HepG2 (cell line): ENCODE measurements around the gene NUTF2. TPM values are rescaled to one million over a fixed set of nuclear protein-coding genes. Genes with fewer than 3 reads are reported as not detected.

Experiments
- ATAC-seq: fragments of 200-7000 bp; cut with Tn5 transposase; 3 replicates; pipeline ENCODE4 v1.9.1; 2020; ENCODE audit warnings: mild to moderate bottlenecking, moderate library complexity
- BruUV-seq: library from RNA; stranded (reverse); fragments of 400-500 nt; replicated peaks from 2 replicates; lab custom pipeline; 2021; lab: Mats Ljungman, UMichigan
- CTCF ChIA-PET: fragments of 300-600 bp; formaldehyde crosslinking; extraction: SDS; loops from one replicate; lab custom pipeline; 2021; ENCODE audit warnings: low total read pairs, inconsistent platforms, low intra/inter-chr PET ratio; lab: Yijun Ruan, JAX
- POLR2A ChIA-PET: fragments of 350-600 bp; sonication (Branson Sonifier 250); formaldehyde crosslinking; loops from one replicate; lab custom pipeline; 2020; ENCODE audit warnings: antibody characterized with exemption, inconsistent platforms; lab: Yijun Ruan, JAX
- DNase-seq: peaks from one replicate; pipeline ENCODE4 v3.0.0-alpha.2; 2015; ENCODE audit warnings: low spot score
- FAIRE-seq: peaks from 3 replicates; lab custom pipeline; 2011; peaks lifted over from hg19 to GRCh38; lab: Jason Lieb, UNC
- H2AFZ ChIP-seq: one replicate; pipeline ENCODE4 v1.6.1; 2011; ENCODE audit warnings: low read length, inconsistent platforms
- H3K27ac ChIP-seq: fragments of 300-600 bp; 3 replicates; pipeline ENCODE4 v1.8.0; 2011; ENCODE audit warnings: mixed run types, mild to moderate bottlenecking, mixed read lengths, low read length, inconsistent platforms; ENCODE audit not compliant: insufficient read depth; ENCODE audit errors: extremely low read length
- H3K27me3 ChIP-seq, 2 experiments: fragments of 200-600 bp in 1 of 2; 2 replicates in 1 of 2; 3 replicates in 1 of 2; pipeline versions ENCODE4 v1.6.0 to v1.8.0; 2011; ENCODE audit warnings: low read length in 2 of 2, mild to moderate bottlenecking in 2 of 2, moderate library complexity in 2 of 2, inconsistent platforms in 1 of 2; ENCODE audit not compliant: insufficient read depth in 2 of 2, control insufficient read depth in 1 of 2
- H3K36me3 ChIP-seq, 2 experiments: fragments of 200-600 bp in 1 of 2; replicated peaks in 1 of 2; 2 replicates in 1 of 2; 3 replicates in 1 of 2; pipeline versions ENCODE4 v1.5.1 to v1.8.0; 2011; ENCODE audit warnings: low read length in 2 of 2, inconsistent platforms in 1 of 2; ENCODE audit not compliant: insufficient read depth in 2 of 2, control insufficient read depth in 1 of 2
- H3K4me1 ChIP-seq: 2 replicates; pipeline ENCODE4 v1.5.1; 2012; ENCODE audit warnings: low read length, inconsistent platforms; ENCODE audit not compliant: insufficient read depth
- H3K4me2 ChIP-seq: 2 replicates; pipeline ENCODE4 v1.6.0; 2011; ENCODE audit warnings: low read depth, low read length, inconsistent platforms
- H3K4me3 ChIP-seq, 3 experiments: fragments of 200-600 bp in 1 of 3; sonication (generic), shearing (Covaris generic) in 1 of 3; replicated peaks in 1 of 3; 2 replicates each; pipeline ENCODE4 v1.5.1; 2011 to 2016; ENCODE audit warnings: low read length in 3 of 3, inconsistent platforms in 2 of 3, low read depth in 2 of 3, mild to moderate bottlenecking in 2 of 3, control low read depth in 1 of 3, mixed read lengths in 1 of 3; ENCODE audit not compliant: insufficient read depth in 1 of 3
- H3K79me2 ChIP-seq: one replicate; pipeline ENCODE4 v1.6.1; 2011; ENCODE audit warnings: low read length, inconsistent platforms; ENCODE audit not compliant: insufficient read depth
- H3K9ac ChIP-seq: 2 replicates; pipeline ENCODE4 v1.6.0; 2011; ENCODE audit warnings: mild to moderate bottlenecking, low read depth, low read length, inconsistent platforms; ENCODE audit not compliant: insufficient read depth
- H3K9me3 ChIP-seq: 2 replicates; pipeline ENCODE4 v1.5.1; 2012; ENCODE audit warnings: mild to moderate bottlenecking, low read length
- H4K20me1 ChIP-seq: 2 replicates; pipeline ENCODE4 v1.6.0; 2011; ENCODE audit warnings: inconsistent platforms, mild to moderate bottlenecking, low read length, moderate library complexity; ENCODE audit not compliant: insufficient read depth
- EP300 ChIP-seq, 3 experiments: sonication (generic) in 1 of 3; formaldehyde crosslinking in 1 of 3; IDR thresholded peaks; 2 replicates each; pipeline versions ENCODE4 v1.5.1 to v1.6.1; 2011 to 2020; ENCODE audit warnings: low read depth in 2 of 3, low read length in 2 of 3, borderline replicate concordance in 1 of 3, improper control_type of control experiment in 1 of 3, mild to moderate bottlenecking in 1 of 3, missing genetic modification reagents in 1 of 3, moderate library complexity in 1 of 3
- REPIN1 ChIP-seq: sonication (generic); formaldehyde crosslinking; IDR thresholded peaks from 2 replicates; pipeline ENCODE4 v1.8.0; 2022; ENCODE audit warnings: missing genetic modification reagents, low read depth, mild to moderate bottlenecking, borderline replicate concordance
- ZBTB33 ChIP-seq: sonication (generic); formaldehyde crosslinking; IDR thresholded peaks from 2 replicates; pipeline ENCODE4 v1.4.0; 2020; ENCODE audit warnings: missing genetic modification reagents
- ZBTB40 ChIP-seq, 2 experiments: fragments of 450-650 bp in 1 of 2; sonication (generic) in 1 of 2; formaldehyde crosslinking in 1 of 2; IDR thresholded peaks; 2 replicates each; pipeline versions ENCODE4 v1.6.1 to v1.8.0; 2016 to 2022; ENCODE audit warnings: antibody characterized with exemption in 1 of 2, mild to moderate bottlenecking in 1 of 2, missing genetic modification reagents in 1 of 2
- WGBS: methylation state at CpG from one replicate; pipeline ENCODE4 v1.1.6; 2017; ENCODE audit warnings: low lambda C conversion rate; 5-methylcytosine and 5-hydroxymethylcytosine counted together
- in situ Hi-C: cut with HindIII; loops from 2 replicates; pipeline ENCODE4 v1.10.0; 2017; ENCODE audit warnings: low pct_unique_long_range_greater_than_20kb; ENCODE audit not compliant: extremely low pct_ligation_motif_present
- intact Hi-C: fragments of 100-400 bp; cut with micrococcal nuclease; formaldehyde crosslinking; loops from one replicate; pipeline ENCODE4 v1.10.0; 2022; ENCODE audit not compliant: unreplicated experiment
- polyA plus RNA-seq, 8 experiments: library from polyadenylated mRNA; depleted of rRNA in 3 of 8; stranded (reverse) in 7 of 8; unstranded in 1 of 8; fragments of >200 nt; fragmentation: Illumina TruSeq in 4 of 8; extraction: Trizol in 4 of 8; gene quantifications; 2 replicates each; pipeline versions ENCODE4 v1.2.1 to v1.2.3, GENCODE V29; 2011 to 2016; ENCODE audit warnings: low read depth in 4 of 8, missing spikeins in 1 of 8, mixed read lengths in 1 of 8; ENCODE audit not compliant: insufficient read depth in 1 of 8
- total RNA-seq, 5 experiments: library from RNA; depleted of rRNA; stranded (reverse); fragments of >200 nt; fragmentation: Illumina TruSeq; extraction: Trizol; gene quantifications; 2 replicates each; pipeline ENCODE4 v1.2.3, GENCODE V29; 2016; ENCODE audit warnings: low read depth in 1 of 5

Gene NUTF2
- total and polyA plus RNA-seq, 2 of the 13 experiments (the other 11 are each of a cell fraction or from before 2014, with no cell fraction given), result 168 to 214 TPM

- FAIRE-seq, result no peak
- Histone ChIP-seq H3K9me3 (no peaks in the 10 kb centered on the region), H2AFZ (no peak overlapping the region), H3K4me1 (no peaks in the 10 kb centered on the region), H3K4me3 (no peak overlapping the region), H3K27me3 (no peaks in the 10 kb centered on the region), H3K4me2 (no peak overlapping the region), H3K9ac (no peak overlapping the region), H3K36me3 (peaks cover 37 to 85% of the 10 kb centered on the region in 2 experiments), H3K27ac (no peak overlapping the region), H3K79me2 (peaks cover 48% of the 10 kb centered on the region), H4K20me1 (peaks cover 23% of the 10 kb centered on the region; the same call in 1 of the 2 replicates)
- peak; percentile 90 for ATAC-seq
- intact Hi-C loops (loop anchor here (1.0 kb wide), 3 partner anchors 22 to 193 kb away; no protein-coding TSS in a partner anchor), in situ Hi-C loops (no loop called here)
- WGBS, result 93% methylated on average over 2 of the region's 2 CpGs
- peak; percentile 68 for DNase-seq
- POLR2A ChIA-PET, result interaction anchor here (0.6 to 1.0 kb wide), 6 partner anchors 18 to 59 kb away, joined by 3 to 6 read pairs (median 4); partner anchors contain the start of genes CENPT, RANBP10 and TSNAXIP1
- CTCF ChIA-PET, result interaction anchor here (0.7 to 3.7 kb wide), 7 partner anchors 22 to 344 kb away, joined by 3 to 69 read pairs (median 4); partner anchors contain the start of gene THAP11
- BruUV-seq, result no TSS peak
- TF ChIP-seq REPIN1 (CRISPR knock-in tag) (peak; percentile 59; the same call in 1 of the 2 replicates), ZBTB40 (IDR thresholded peaks at IDR 0.05) (no peak), ZBTB40 (CRISPR knock-in tag; IDR thresholded peaks at IDR 0.05) (no peak), ZBTB33 (CRISPR knock-in tag) (0 out of 2 replicates have a peak, but pooled peaks have one; percentile 7), EP300 (IDR thresholded peaks at IDR 0.05; ENCODE audit: low read depth in 2 of 2, low read length in 2 of 2) (no peak), EP300 (CRISPR knock-in tag; IDR thresholded peaks at IDR 0.05; ENCODE audit: borderline replicate concordance) (no peak)
Observed at GRCh38 chr16:67865318-67865717, 18.6 kb downstream of the NUTF2 start.
